Neural cell (in vitro differentiated cells): ENCODE measurements around the gene CEBPZOS.

Experiments
- EP300 ChIP-seq: fragments of 450-650 bp; conservative IDR thresholded peaks from 2 replicates; pipeline ENCODE4 v1.6.1; 2014; ENCODE audit warnings: antibody characterized with exemption, mild to moderate bottlenecking, moderate library complexity; ENCODE audit not compliant: poor library complexity, severe bottlenecking
- EZH2 ChIP-seq: fragments of 200-600, 300-800 bp; shearing (Covaris generic), sonication (generic); IDR thresholded peaks from 2 replicates; pipeline ENCODE4 v1.6.1; 2014; ENCODE audit warnings: antibody characterized with exemption, low read length, borderline replicate concordance, mild to moderate bottlenecking; ENCODE audit not compliant: insufficient read depth, poor library complexity, severe bottlenecking
- POLR2AphosphoS5 ChIP-seq: IDR thresholded peaks from 2 replicates; pipeline ENCODE4 v1.6.1; 2012
- SMC3 ChIP-seq: fragments of 450-650 bp; conservative IDR thresholded peaks from 2 replicates; pipeline ENCODE4 v1.6.1; 2014; ENCODE audit warnings: antibody characterized with exemption, mild to moderate bottlenecking, moderate library complexity; ENCODE audit not compliant: poor library complexity
- TF ChIP-seq, protein P1 (sequence below): fragments of 450-650 bp; IDR thresholded peaks from 2 replicates; pipeline ENCODE4 v1.5.1; 2014; ENCODE audit warnings: antibody characterized with exemption, mild to moderate bottlenecking, moderate library complexity; ENCODE audit not compliant: poor library complexity, severe bottlenecking
- TF ChIP-seq, protein P2 (sequence below): IDR thresholded peaks from 2 replicates; pipeline ENCODE4 v1.6.1; 2012; ENCODE audit warnings: borderline replicate concordance

DNA sequence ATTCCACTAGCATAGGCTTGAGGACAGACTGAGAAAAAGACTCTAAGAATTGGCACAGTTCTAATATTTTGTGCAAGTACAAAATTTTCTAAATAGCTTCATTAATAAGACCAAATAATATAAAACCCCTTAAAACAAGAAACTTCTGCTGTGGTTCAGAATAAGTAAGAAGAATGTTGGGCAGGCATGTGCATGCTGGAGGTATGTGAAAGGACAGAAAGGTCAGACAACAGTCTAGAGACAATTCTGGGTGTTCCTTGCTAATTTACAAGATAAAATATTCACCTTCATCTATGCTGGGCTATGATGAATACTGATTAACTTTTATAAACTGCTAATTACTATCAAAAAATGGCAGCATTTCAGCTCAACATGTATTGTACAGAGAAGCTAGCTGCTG, 14.9 kb downstream of the CEBPZOS start:
- TF ChIP-seq, protein P1, sequence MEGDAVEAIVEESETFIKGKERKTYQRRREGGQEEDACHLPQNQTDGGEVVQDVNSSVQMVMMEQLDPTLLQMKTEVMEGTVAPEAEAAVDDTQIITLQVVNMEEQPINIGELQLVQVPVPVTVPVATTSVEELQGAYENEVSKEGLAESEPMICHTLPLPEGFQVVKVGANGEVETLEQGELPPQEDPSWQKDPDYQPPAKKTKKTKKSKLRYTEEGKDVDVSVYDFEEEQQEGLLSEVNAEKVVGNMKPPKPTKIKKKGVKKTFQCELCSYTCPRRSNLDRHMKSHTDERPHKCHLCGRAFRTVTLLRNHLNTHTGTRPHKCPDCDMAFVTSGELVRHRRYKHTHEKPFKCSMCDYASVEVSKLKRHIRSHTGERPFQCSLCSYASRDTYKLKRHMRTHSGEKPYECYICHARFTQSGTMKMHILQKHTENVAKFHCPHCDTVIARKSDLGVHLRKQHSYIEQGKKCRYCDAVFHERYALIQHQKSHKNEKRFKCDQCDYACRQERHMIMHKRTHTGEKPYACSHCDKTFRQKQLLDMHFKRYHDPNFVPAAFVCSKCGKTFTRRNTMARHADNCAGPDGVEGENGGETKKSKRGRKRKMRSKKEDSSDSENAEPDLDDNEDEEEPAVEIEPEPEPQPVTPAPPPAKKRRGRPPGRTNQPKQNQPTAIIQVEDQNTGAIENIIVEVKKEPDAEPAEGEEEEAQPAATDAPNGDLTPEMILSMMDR, result no peak
- TF ChIP-seq EZH2 (no peak), EP300 (no peak), SMC3 (no peak), POLR2AphosphoS5 (no peak)
- TF ChIP-seq, protein P2, sequence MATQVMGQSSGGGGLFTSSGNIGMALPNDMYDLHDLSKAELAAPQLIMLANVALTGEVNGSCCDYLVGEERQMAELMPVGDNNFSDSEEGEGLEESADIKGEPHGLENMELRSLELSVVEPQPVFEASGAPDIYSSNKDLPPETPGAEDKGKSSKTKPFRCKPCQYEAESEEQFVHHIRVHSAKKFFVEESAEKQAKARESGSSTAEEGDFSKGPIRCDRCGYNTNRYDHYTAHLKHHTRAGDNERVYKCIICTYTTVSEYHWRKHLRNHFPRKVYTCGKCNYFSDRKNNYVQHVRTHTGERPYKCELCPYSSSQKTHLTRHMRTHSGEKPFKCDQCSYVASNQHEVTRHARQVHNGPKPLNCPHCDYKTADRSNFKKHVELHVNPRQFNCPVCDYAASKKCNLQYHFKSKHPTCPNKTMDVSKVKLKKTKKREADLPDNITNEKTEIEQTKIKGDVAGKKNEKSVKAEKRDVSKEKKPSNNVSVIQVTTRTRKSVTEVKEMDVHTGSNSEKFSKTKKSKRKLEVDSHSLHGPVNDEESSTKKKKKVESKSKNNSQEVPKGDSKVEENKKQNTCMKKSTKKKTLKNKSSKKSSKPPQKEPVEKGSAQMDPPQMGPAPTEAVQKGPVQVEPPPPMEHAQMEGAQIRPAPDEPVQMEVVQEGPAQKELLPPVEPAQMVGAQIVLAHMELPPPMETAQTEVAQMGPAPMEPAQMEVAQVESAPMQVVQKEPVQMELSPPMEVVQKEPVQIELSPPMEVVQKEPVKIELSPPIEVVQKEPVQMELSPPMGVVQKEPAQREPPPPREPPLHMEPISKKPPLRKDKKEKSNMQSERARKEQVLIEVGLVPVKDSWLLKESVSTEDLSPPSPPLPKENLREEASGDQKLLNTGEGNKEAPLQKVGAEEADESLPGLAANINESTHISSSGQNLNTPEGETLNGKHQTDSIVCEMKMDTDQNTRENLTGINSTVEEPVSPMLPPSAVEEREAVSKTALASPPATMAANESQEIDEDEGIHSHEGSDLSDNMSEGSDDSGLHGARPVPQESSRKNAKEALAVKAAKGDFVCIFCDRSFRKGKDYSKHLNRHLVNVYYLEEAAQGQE, result no peak
